ENCODE measurements around the gene CD53.

CD53 gene

DNA sequence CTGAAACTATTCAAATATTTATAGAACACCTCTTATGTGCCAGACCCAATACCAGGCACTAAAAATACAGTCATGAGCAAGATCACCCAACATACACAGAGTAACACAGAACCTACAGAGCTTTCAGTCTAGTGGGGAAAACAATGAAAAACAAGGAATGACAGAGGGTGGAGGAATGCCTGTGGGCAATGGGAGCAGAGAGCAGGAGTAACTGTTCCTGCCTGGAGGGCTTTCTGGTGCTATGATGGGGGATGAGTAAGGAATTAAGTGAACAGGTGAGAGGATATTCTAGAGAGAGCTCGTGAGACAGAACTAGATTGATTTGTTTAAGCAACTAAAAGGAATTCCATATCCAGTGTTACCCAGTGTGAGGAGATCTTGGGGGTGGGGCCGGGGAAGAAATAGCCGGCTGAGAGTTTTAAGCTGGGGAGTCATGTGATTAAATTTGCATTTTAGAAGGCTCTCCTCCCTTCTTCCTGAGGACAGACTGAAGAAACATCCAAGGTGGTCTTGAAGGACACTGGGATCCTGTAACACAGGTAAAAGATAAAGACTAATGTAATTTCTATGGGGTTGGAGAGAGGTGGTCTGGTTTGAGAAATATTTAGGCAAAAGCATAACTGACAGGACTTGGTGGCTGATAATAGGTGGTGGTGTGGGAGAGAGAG, 2.1 kb upstream of the CD53 start:
- peaks cover 68% of the 10 kb centered on the region for H3K4me1 Mint-ChIP-seq

DNA sequence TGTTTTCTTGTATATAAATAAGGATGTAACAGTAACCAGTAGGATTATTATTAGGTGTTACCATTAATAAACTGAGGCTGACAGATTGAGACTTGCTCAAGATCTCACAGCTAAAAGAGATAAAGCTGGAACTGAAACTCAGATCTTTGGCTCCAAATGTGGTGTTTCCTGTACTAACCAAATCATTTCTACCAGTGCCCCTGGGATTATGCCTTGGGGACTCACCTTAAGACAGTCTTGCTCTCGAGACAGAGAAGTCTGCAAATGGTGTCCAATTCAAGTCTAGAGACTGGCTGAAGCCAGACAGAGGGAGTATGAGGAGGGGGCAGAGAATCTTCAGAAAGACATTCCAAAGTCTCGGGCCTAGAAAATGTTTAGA, 593 bp upstream of the CD53 start:
- Mint-ChIP-seq H3K4me1 (peaks cover 63% of the 10 kb centered on the region), H3K4me3 (peak overlapping the region; percentile 95), H3K9me3 (no peaks in the 10 kb centered on the region), H3K27me3 (no peaks in the 10 kb centered on the region), H3K36me3 (peaks cover 19% of the 10 kb centered on the region), H3K27ac (peak overlapping the region; percentile 86)
- ATAC-seq: peak; percentile 89

More for the DNA sequence above, 2.1 kb upstream of the CD53 start:
- Mint-ChIP-seq H3K36me3 (peaks cover 13% of the 10 kb centered on the region), H3K27ac (peak overlapping the region; percentile 86), H3K27me3 (no peaks in the 10 kb centered on the region), H3K4me3 (peak overlapping the region; percentile 95), H3K9me3 (no peaks in the 10 kb centered on the region)
- no peak for ATAC-seq

DNA sequence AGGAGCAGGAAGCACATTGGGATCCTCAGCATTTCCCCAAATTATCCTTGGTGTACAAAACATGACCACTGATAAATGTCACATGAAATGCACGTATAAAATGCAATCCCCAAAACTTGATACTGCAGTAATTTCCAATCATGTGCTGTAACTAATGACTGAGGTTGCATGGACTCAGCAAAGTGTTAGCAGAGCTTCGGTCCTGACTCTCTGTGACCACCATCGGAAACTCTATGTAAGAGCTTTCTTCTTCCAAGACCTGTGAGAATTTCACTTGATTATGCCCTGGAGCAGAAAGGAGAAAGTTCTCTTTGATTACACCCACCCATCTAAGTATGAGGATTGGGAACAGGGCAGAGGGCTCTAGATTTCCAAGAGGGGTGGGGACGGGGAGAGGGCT, 908 bp downstream of the CD53 start:
- H3K27me3 Mint-ChIP-seq: no peaks in the 10 kb centered on the region
- ATAC-seq: no peak

DNA sequence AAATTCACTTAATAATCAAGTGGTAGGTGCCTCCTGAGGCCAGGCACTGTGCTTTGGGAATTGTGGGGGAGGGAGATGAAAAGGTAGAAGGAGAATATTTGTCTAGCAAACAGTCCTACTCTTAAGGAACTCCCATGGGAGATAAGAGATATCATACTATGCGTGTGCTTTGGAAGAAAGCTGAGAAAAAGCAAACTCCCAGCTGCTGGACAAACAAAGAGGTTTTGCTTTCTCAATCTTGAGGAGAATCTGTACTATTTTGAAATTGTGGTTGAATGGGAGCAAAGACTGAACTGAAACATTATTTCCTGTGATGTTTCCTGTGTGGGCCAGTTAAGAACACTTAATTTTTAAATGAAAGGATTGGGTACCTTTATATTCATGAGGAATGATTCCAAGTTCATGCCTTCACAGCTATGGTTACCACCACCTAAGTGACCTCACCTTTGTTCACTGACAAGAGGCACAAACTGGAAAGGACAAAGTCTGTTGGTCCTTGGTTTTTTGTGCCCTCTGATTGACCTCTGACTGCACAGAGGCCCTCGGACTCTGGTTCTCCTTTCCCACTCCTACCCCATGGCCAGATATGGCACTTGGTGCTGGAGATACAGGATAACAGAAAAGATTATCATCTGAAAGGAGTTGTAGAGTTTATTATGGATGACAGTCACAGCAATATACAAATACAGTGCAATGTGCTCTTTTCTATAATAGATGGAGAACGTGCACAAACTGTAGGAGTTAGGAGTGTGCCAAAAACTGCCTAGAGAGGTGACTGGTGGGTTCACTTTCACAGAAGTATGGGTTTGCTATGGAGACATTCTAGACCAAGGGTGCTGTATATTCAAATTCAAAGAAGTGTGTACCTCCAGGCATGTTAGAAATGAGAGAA, 1.6 kb downstream of the CD53 start:
- ATAC-seq: no peak
- H3K4me1 Mint-ChIP-seq: peaks cover 54% of the 10 kb centered on the region
- peaks cover 30% of the 10 kb centered on the region for H3K36me3 Mint-ChIP-seq
- H3K27me3 Mint-ChIP-seq: no peaks in the 10 kb centered on the region
- H3K4me3 Mint-ChIP-seq: peak overlapping the region; percentile 95
- no peaks in the 10 kb centered on the region for H3K9me3 Mint-ChIP-seq
- peak overlapping the region; percentile 86 for H3K27ac Mint-ChIP-seq

More for the DNA sequence above, 908 bp downstream of the CD53 start:
- Mint-ChIP-seq H3K4me1 (peaks cover 59% of the 10 kb centered on the region), H3K9me3 (no peaks in the 10 kb centered on the region), H3K27ac (peak overlapping the region; percentile 86), H3K36me3 (peaks cover 30% of the 10 kb centered on the region), H3K4me3 (peak overlapping the region; percentile 95)

DNA sequence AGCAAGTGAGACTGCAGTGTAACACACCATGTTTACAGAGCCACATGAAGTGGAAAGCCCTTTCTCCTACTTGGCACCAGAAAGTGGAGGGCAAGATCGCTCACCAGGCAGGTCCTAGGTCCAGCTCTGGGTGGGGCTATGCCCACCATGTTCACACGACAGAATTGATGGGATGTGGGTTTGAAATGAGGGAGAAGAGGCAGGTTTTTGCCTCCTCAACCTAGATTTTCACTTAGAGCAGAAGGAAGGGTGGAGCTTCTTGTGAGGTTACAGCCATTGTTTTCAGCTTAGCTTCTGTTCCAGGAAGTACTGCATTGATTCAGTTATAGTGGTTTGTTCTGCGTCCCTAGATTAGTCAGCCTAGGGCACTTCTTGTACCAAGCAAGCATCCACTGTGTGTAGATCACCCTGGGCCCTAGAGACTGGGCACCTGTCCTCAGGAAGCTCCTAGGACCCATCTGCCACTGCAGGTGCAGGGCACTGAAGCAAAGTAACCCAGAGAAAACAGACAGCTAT, 2.3 kb downstream of the CD53 start:
- ATAC-seq: peak; percentile 77
- Mint-ChIP-seq H3K27me3 (no peaks in the 10 kb centered on the region), H3K27ac (peak overlapping the region; percentile 86), H3K4me3 (peak overlapping the region; percentile 95), H3K4me1 (peaks cover 55% of the 10 kb centered on the region), H3K9me3 (no peaks in the 10 kb centered on the region), H3K36me3 (peaks cover 34% of the 10 kb centered on the region)

DNA sequence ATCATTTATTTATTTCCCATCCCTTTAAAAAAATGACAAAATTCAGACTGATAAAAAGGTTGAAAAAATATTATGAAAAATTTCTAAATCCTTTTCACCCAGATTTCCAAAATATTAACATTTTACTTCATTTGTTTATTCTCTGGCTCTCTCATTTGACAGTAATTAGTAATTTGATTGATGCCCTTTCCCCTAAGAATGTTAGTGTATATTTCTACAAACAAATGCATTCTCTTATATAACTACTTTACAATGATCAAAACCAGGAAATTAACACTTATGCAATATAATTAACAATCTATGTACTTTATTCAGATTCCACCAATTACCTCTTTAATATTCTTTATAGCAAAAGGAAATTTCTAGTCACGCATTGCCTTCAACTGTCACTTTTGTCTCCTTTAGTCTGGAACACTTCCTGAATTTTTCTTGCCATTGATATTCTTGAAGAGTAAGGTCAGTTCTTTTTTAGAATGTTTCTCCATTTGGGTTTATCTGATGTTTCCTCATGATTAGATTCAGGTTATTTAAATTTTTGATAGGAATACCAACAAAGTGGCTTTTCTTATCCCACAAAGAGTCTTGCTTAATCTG, 3.9 kb downstream of the CD53 start:
- ATAC-seq: no peak

DNA sequence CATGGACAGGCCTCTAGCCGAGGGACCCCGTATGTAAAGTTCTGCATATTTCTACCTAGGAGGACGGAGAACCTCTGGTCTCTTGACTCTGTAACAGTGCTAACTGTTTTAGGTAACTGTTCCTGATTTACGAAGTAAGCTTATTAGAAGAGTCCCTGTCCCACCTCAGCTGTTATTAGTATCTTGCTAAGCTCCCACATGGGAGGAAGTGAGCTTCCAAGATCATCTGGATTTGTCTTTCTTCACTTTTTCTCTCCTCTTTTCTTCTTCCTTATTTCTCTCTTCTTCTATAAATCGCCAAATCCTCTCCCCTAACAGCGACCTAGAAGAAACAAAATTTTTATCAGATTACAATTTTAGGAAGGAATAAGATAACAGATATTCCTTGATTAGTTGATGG, 4.4 kb downstream of the CD53 start:
- no peaks in the 10 kb centered on the region for H3K9me3 Mint-ChIP-seq
- no peak for ATAC-seq
- peak overlapping the region; percentile 74 for H3K4me3 Mint-ChIP-seq
- H3K27ac Mint-ChIP-seq: peak overlapping the region; percentile 90
- peaks cover 63% of the 10 kb centered on the region for H3K4me1 Mint-ChIP-seq
- no peaks in the 10 kb centered on the region for H3K27me3 Mint-ChIP-seq
- peaks cover 54% of the 10 kb centered on the region for H3K36me3 Mint-ChIP-seq

More for the DNA sequence above, 3.9 kb downstream of the CD53 start:
- Mint-ChIP-seq H3K4me1 (peaks cover 58% of the 10 kb centered on the region), H3K27ac (peak overlapping the region; percentile 90), H3K4me3 (peak overlapping the region; percentile 74), H3K9me3 (no peaks in the 10 kb centered on the region), H3K27me3 (no peaks in the 10 kb centered on the region), H3K36me3 (peaks cover 50% of the 10 kb centered on the region)

DNA sequence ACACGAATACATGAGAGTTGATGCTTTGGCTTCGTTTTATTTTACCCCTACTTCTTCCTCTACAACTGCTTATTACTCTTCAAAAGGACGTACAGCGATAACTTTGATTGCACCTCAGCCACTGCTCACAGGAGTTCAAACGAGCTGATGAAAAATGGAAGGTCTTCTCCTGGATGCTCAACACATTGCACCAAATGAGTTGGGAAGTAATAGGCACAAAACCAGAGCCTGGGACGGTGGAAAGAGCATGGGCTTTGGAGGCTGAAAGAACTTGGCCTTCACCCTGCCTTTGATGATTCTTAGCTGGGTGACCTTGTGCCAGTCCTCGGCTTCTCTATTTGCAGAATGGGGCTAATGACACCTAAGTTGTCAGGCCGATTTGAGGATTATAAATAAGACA, 4.8 kb downstream of the CD53 start:
- H3K4me1 Mint-ChIP-seq: peaks cover 67% of the 10 kb centered on the region

DNA sequence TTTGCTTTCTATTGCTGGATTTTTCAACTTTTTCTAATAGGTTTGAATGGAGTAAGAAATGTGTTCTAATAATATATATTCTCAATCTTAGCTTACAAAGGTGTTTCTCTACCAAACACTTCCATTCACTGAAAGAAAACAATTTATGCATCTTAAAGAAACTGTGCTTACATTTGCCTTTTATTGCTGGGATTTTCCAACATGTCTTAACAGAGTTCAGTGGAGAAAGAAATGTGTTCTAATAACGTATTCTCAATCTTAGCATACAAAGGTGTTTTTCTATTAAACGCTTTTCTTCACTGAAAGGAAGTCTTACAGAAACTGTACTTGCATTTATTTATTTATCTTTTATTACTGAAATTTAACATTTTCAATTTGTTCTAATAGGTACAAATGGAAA, 5.6 kb downstream of the CD53 start:
- H3K36me3 Mint-ChIP-seq: peaks cover 48% of the 10 kb centered on the region
- peak overlapping the region; percentile 90 for H3K27ac Mint-ChIP-seq
- no peak for ATAC-seq

More for the DNA sequence above, 4.8 kb downstream of the CD53 start:
- Mint-ChIP-seq H3K4me3 (peak overlapping the region; percentile 74), H3K9me3 (no peaks in the 10 kb centered on the region), H3K27me3 (no peaks in the 10 kb centered on the region), H3K27ac (peak overlapping the region; percentile 90), H3K36me3 (peaks cover 54% of the 10 kb centered on the region)
- ATAC-seq: no peak

DNA sequence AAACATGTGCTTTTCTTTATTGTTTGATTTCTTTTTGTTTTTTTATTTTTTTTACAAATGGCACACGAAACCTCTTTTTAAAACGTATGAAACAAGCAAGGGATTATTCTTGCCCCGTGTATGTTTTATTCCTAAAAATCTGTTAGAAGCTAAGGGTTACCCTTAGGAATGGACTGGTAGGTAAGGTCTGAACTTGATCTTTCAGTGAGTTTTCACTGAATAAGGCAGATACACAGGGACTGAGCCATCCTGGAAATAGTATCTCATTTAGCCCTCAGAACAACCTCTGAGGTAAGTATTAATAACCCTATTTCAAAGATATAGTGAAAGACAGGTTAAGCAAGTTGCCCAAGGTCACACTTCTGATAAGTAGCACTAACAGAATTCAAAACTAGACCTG, 6.0 kb downstream of the CD53 start:
- no peak for ATAC-seq
- H3K27ac Mint-ChIP-seq: peak overlapping the region; percentile 90
- no peaks in the 10 kb centered on the region for H3K27me3 Mint-ChIP-seq
- peaks cover 52% of the 10 kb centered on the region for H3K36me3 Mint-ChIP-seq
- H3K9me3 Mint-ChIP-seq: no peaks in the 10 kb centered on the region
- H3K4me3 Mint-ChIP-seq: no peak overlapping the region
- peaks cover 79% of the 10 kb centered on the region for H3K4me1 Mint-ChIP-seq

More for the DNA sequence above, 5.6 kb downstream of the CD53 start:
- Mint-ChIP-seq H3K27me3 (no peaks in the 10 kb centered on the region), H3K9me3 (no peaks in the 10 kb centered on the region), H3K4me3 (peak overlapping the region; percentile 8), H3K4me1 (peaks cover 75% of the 10 kb centered on the region)

DNA sequence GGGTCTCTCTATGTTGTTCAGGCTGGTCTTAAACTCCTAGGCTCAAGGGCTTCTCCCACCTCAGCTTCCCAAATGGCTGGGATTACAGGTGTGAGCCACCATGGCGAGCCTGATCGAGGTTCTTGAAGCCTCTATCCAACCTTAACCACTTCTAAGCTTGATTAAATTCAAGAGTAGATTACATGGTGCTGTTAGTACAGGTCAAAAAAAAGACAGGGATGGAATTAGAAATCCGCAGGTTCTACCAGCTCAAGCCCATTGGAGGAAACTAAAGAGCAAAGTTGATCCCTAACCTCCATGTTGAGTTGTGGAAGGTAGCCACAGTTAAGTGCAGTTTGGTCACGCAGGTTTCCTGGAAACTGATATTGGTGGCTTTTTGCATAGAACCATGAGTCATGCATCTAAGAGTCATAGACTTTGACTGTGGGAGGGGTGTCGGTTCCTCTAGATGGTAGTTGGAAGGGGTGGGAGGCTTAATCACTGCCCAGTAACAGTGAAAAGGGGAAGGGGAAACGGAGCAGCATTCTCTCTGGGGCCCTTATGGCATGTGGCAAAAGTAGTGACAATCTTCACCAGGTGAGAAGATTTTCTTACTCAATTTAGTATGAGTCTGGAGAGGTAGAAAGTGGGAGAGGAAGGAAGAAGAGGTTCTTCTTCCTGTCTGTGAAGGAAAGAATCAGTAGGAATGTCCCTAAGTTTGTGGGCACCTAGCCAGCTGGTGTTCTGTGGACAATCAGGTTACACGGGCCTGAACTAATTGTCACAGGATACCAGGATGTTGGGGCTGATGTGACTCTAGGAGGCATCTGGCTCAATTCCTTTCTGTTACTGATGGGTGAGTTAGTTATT, 7.0 kb downstream of the CD53 start:
- ATAC-seq: peak; percentile 94
- Mint-ChIP-seq H3K4me3 (peak overlapping the region; percentile 64), H3K36me3 (peaks cover 62% of the 10 kb centered on the region), H3K27me3 (no peaks in the 10 kb centered on the region), H3K4me1 (peaks cover 86% of the 10 kb centered on the region), H3K27ac (peak overlapping the region; percentile 90), H3K9me3 (no peaks in the 10 kb centered on the region)

DNA sequence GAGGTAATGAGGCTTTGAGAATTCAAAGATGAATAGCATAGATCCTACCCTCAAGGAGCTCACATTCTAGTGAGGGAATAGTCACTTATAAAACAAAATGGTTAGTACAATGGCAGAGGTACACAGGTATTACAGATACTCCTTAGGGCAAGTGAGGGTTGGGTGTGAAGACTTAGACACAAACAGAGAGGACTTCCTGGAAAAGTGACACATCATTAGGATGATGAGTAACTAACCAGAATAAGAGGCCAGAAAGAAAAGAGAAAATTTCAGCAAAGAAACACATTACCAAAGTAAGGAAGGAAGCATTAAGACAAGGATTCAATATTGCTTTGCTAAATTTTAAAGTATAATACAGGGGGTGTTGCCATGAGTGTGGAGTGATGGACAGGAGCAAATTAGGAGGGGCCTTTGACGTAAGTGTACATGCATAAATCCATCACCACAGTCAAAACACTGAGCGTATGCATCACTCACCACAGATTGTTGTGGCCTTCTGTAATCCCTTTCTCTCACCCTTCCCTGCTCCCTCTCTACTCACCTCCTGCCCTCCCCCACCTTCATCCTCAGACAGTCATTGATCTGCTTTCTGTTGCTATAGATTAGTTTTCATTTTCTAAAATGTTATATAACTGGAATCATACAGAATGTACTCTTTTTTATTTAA, 7.9 kb downstream of the CD53 start:
- Mint-ChIP-seq H3K4me1 (peaks cover 83% of the 10 kb centered on the region), H3K27me3 (no peaks in the 10 kb centered on the region), H3K9me3 (no peaks in the 10 kb centered on the region), H3K36me3 (peaks cover 62% of the 10 kb centered on the region), H3K4me3 (peak overlapping the region; percentile 47), H3K27ac (peak overlapping the region; percentile 90)
- ATAC-seq: peak; percentile 53

DNA sequence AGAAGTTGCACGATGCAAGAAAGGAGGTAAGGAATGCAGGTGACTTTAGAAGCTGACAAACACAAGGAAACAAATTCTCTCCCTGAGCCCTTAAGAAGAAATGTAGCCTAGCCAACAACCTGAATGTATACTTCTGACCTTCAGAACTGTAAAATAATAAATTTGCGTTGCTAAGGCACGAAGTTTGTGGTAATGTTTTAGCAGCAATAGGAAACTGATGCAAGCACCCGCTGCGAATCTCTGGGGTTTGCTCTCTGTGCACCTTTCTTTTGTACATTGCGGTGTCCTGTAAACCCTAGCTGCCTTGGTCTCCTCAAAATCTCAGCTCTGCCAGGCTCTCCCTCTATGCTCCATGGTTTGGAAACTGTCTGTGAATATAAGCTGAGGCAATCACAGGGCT, 15.1 kb downstream of the CD53 start:
- peak overlapping the region; percentile 82 for H3K27ac Mint-ChIP-seq
- H3K9me3 Mint-ChIP-seq: peaks cover 2% of the 10 kb centered on the region
- H3K36me3 Mint-ChIP-seq: peaks cover 65% of the 10 kb centered on the region
- peak overlapping the region; percentile 52 for H3K4me3 Mint-ChIP-seq
- no peak for ATAC-seq
- no peaks in the 10 kb centered on the region for H3K27me3 Mint-ChIP-seq
- H3K4me1 Mint-ChIP-seq: peaks cover 95% of the 10 kb centered on the region

DNA sequence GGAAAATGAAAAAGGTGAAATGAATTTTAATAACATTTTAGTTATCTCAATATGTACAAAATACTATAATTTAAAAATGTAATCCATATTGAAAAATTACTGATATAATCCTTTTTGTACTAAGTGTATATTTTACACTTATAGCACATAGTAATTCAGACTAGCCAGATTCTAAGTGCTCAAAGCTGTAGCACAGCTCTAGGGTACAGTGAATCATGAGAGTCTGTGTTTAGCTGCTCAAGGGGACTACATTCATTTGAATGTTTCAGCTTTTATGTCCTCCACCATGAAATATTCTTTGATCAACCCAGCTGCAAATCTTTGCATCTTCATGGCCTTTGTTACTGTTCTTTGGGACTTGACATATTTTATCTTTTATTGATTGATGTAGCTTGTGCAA, 15.7 kb downstream of the CD53 start:
- Mint-ChIP-seq H3K4me3 (no peak overlapping the region), H3K27ac (peak overlapping the region; percentile 82), H3K36me3 (peaks cover 70% of the 10 kb centered on the region), H3K4me1 (peaks cover 95% of the 10 kb centered on the region), H3K27me3 (no peaks in the 10 kb centered on the region), H3K9me3 (peaks cover 2% of the 10 kb centered on the region)
- no peak for ATAC-seq
